Erythroblast (primary cell): Measurements from ENCODE around the gene ECSCR.
A peak's percentile ranks its signal among the peaks of the same experiment; 100 is the strongest.

Source experiments
- DNase-seq, 2 experiments: peaks; one replicate each; lab custom pipeline; 2025; lab: John Stamatoyannopoulos, UW
- GATA1 ChIP-seq: IDR thresholded peaks from 2 replicates; pipeline ENCODE4 v1.6.1; 2011; ENCODE audit warnings: low read depth, mild to moderate bottlenecking, control low read depth, low read length, moderate library complexity
- POLR2A ChIP-seq: IDR thresholded peaks from 2 replicates; pipeline ENCODE4 v1.6.1; 2011; ENCODE audit warnings: mild to moderate bottlenecking, low read length

ECSCR gene

DNA sequence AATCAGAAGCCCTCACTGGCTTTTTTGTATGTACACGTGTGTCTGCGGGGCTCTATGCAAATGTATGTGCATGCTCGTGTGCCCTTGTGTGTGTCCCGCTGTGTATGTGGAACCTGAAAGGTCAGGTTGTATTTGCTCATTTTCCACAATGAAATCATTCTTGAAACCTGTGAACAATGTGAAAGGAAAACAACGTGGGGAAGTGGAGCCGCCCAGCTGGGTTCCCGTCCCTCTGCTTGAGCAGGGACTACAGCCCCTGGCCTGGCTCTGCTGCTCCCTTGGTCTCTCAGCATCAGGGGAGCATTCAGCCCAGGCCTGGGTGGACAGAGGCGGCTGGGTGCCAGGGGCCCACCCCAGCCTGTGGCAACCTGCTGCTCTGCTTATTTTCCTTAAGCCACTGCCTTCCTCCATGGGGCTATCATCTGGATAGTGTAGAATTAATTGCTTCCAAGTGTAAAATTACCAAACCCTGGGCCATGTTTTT lies 3.0 kb downstream of the ECSCR start:
- no peak for DNase-seq
- TF ChIP-seq POLR2A (no peak), GATA1 (no peak)

DNA sequence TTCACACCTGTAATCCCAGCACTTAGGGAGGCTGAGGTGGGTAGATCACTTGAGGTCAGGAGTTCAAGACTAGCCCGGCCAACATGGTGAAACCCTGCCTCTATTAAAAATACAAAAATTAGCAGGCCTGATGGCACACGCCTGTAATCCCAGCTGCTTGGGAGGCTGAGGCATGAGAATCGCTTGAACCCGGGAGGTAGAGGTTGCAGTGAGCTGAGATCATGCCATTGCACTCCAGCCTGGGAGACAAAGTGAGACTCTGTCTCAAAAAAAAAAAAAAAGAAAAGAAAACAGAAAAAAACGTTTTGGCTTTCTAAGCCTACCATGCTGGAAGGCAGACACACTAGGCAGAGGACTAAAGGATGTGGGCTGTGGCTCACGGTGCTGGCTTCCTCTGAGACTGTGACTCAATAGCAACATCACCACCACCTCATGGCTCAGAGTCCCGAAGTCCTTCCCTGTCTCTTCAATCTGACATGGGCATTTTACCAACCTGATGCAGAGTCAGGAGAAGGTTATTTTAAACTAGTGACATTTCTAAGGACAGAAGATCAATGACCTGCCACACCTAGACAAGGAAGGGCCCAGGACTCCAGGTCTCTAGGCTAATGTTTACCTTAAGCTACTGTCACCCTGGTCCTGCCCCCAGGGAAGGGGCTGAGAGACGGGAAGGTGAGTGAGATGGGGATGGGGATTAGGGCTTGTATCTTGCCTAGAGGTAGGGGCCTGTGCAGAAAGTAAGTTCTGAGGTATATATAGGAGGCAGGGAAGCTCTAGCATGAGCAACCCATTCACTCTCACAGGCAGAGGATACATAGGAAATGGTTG lies 3.7 kb downstream of the ECSCR start:
- TF ChIP-seq GATA1 (no peak), POLR2A (no peak)

DNA sequence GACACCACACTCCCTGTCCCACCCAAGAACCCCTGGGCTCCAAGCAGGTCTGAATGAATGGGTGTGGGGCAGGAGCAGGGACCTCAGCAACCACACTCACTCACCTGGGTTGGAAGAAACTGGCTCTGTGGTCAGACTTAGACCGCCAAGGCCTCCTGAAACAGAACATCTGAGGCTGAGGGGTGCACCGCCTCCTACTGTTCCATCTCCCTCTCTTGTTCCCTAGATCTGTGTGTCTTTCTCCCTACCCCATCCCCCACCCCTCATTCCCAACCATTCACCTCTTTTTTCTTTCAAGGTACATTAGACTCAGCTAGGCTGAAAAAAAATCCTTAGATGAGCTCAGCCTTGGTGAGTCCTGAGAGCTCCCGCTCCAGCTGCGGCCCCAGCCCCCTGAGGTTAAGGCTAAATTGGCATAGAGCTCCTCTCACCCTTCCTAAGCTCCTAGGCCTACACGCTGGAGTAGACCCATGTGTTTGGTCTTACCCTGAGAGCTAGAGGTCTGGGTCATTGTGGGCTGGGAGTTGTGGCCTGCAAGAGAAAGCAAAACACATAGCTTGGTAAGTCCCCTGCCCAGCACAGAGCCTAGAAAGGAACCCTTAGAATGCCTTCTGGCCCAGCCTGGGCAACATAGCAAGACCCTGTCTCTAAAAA lies 4.8 kb downstream of the ECSCR start:
- DNase-seq, result no peak
- TF ChIP-seq POLR2A (no peak), GATA1 (no peak)

More for the DNA sequence above, 3.7 kb downstream of the ECSCR start:
- DNase-seq, result no peak

DNA sequence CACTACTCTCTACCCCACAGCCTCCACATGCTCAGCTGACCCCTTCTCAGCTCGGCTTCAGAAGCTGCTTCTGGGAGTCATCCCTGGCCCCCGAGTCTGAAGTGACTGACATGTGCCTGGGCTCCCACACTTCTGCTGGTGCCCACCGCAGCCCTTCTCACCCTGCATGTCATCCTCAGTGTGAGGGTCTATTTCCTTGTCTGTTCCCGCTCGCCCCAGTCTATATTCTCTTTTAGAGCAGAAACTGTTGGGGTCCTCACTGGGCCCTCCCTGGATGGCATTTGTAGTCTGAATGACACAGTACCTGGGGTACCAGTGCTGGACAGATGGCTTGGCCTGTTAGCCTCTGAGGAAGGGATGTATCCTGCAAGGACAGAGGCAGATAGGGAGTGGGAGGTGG lies 5.3 kb downstream of the ECSCR start:
- TF ChIP-seq POLR2A (no peak), GATA1 (no peak)
- DNase-seq, result no peak

DNA sequence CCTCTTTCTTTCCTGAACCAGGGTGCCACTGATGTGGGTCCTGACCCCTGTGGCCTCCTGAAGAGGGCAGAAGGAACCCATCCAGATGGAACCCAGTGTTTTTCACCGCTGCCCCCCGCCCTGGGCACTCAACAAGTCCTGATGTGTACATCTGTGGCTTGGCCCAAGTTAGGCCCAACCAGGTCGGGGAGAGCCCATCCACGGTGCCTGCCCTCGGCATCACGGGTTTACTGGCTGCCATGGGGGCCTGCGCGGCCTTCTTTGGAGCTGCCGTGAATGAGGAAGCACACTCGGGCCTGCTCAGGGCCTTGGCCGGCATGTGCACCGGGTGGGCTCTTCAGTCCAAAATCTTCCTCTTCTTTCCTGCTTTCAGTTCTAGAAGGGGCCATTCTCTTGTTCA lies 5.8 kb downstream of the ECSCR start:
- TF ChIP-seq POLR2A (no peak), GATA1 (no peak)
- DNase-seq, result no peak

DNA sequence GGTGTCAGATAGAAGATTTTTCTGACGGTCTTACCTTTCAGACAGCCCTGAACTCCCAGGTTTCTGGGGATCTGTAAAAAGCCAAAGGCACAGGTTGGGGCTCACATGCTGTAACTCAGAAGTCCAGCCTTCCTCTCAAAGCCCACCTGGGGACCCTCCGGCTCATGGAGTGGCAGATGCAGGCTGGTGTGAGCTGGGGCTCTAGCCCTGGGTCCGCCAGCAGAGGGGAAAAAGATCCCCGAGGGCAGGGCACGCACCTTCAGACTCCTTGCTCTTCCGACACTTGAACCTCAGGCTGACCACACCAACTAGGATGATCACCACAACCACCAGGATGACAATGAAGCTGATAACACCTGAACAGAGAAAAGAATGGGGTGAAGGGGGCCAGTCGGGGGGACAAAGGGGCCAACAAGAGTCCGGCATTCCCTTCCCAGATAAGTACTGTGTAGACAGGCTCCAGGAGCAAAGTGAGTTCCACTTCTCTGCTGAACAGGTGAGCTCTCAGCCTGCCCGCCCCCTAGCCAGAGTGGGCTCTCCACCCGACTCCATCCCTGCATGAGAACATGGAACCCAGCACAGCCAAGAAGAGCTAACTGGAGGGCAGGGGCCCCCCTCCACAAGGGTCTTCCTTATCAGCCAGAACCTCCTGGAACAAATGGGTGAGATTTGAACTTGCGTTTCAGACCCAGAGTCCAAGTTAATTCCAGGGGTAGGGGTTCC lies 7.8 kb downstream of the ECSCR start:
- DNase-seq, result no peak
- TF ChIP-seq POLR2A (no peak), GATA1 (no peak)

DNA sequence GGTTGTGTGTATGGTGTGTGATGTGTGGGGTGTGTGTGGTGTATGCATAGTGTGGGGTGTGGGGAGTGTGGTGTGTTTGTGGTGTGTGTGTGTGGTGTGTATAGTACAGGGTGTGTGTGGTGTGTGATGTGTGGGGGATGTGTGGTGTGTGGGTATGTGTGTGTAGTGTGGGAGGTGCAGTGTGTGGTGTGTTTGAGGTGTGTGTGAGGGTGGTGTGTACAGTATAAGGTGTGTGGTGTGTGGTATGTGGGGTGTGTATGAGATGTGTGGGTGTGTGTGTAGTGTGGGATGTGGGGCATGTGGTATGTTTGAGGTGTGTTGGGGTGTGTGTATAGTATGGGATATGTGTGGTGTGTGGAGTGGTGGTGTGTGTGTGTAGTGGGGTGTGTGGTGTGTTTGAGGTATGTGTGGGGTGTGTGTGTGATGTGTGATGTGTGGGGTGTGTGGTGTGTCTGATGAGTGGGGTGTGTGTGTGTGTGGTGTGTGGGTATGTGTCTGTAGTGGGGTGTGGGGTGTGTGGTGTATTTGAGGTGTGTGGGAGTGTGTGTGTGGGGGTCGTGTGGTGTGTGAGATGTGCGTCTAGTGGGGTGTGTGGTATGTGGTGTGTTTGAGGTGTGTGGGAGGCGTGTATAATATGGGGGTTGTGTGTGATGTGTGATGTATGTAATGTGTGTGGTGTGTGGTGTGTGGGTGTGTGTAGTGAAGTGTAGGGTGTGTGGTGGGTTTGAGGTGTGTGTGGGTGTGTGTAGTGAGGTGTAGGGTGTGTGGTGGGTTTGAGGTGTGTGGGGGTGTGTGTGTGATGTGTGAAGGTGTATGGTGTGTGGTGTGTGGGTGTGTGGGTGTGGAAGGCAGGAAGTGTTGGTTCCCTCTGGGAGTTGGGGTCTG lies 8.6 kb downstream of the ECSCR start:
- TF ChIP-seq GATA1, result no peak
- DNase-seq, result peak in 1 of 2 experiments; percentile 29

DNA sequence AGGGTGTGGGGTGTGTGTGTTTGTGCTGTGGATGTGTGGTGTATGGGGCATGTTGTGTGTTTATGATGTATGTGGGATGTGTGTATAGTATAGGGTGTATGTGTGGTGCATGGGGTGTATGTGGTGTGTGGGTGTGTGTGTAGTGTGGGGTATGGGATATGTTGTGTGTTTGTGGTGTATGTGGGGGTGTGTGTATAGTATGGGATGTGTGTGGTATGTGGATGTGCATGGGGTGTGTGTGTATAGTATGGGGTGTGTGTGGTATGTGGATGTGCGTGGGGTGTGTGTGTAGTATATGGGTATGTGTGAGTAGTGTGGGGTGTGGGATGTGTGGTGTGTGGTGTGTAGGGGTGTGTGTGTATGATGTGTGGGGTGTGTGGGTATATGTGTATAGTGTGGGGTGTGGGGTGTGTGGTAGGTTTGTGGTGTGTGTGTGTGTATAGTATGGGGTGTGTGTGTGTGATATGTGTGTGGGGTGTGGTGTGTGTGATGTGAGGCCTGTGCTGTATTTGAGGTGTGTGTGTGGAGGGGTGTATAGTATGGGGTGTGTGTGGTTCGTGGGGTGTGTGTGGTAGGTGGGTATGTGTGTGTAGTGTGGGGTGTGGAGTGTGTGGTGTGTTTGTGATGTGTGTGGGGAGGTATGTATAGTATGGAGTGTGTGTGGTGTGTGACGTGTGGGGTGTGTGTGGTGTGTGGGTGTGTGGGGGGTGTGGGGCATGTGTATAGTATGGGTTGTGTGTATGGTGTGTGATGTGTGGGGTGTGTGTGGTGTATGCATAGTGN lies 10.5 kb downstream of the ECSCR start:
- DNase-seq, result no peak
- TF ChIP-seq POLR2A, result no peak
- TF ChIP-seq GATA1, result no peak

DNA sequence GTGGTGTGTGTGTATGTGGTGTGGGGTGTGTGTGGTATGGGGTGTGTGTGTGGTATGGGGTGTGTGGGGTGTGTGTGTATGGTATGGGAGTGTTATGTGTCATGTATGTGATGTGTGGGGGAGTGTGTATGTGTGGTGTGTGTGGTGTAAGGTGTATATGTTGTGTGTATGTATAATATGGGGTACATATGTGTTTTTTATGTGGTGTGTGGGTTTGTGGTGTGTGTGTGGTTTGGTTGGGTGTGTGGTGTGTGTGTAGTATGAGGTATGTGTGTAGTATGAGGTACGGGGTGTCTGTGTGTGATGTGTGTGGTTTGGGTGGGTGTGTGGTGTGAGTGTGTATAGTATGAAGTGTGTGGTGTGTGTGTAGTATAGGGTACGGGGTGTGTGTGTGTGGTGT lies 11.4 kb downstream of the ECSCR start:
- no peak for DNase-seq
- TF ChIP-seq POLR2A (no peak), GATA1 (no peak)

DNA sequence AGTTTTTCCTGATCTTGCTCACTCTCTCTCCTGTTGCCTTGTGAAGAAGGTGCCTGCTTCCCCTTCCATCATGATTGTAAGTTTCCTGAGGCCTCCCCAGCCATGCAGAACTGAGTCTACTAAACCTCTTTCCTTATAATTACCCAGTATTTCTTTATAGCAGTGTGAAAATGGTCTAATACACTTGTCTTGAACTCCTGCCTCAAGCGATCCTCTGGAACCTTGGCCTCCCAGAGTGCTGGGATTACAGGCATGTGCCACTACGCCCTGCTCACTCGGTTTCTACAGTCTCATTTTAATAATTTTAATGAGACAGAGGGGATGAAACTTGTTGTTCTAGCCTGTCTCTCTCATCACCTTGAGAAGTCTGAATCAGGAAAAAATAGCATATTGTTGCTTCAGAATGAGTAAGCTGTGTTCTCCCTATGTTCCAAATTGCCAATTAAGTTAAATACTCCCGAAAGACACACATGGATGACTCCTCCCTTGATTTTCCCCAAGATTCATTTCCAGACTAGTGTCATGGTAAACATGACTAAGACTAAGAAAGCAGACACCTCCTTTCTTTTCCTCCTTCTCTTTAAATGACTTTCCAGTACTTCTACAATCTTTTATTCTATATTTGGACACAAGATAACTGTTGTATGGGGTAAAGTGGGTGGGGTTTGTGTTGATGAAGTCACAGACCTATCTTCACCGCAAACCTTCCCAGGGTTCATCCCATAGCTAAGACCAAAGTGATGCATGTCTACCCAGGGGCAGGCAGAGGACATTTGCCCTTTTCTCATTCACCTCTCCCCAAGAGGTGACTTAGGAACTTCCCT lies 15.4 kb downstream of the ECSCR start:
- no peak for DNase-seq
- TF ChIP-seq GATA1 (no peak), POLR2A (peak; percentile 36)

DNA sequence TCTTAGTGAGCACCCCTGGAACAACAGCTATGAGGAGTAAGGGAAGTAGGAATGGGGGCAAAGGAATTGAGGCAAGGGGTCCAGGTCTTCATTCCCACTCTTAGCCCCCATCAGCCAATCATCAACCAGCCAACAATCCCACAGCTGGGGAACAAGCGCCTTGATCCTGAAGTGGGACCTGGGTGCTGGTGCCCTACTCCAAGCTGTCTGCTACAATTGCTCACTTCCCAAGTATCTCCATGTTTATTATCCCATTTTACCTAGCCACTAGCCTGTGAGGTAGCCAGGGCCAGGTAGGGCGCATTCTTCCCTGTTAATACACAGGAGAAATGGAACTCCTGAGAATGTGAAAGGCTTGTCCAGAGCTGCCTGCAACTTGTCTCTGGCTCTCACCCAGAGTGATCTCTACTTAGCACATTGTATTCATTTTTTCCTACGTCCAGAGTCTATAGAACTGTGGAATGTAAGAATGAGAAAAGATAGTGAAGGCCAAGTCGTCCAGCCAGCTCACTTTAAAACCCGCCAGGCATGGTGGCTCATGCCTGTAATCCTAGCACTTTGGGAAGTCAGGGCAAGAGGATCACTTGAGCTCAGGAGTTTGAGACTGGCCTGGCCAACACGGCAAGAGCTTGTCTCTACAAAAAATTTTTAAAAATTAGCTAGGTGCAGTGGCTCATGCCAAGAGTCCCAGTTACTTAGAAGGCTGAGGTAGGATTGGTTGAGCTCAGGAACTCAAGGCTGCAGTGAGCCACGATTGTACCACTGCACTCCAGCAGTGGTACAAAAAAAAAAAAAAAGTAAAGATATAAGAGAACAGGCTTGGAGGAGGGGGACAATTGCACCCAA lies 17.0 kb downstream of the ECSCR start:
- no peak for DNase-seq
- TF ChIP-seq GATA1 (no peak), POLR2A (no peak)
